ENCODE measurements around the gene FANCL. TPM values are rescaled to one million over a fixed set of nuclear protein-coding genes. Genes with fewer than 3 reads are reported as not detected.

The FANCL gene
- total RNA-seq, 1 donor from 2014 or later: 8.6 TPM

DNA sequence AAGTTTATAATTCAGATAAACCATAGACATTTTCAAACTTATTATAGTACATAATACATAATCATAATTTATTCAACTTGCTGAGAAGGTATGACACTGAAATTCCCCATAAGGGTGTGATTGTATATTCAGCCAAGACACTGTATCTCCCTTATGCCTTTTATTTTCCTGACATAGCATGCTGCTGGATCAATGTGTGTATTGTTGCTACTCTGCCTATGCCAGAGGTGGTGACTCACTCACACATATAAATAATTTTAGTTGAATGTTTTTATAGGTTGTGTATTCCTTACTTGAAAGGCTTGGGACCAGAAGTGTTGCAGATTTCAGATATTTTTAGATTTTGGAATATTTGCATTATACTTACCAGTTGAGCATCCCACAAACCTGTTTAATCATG lies 107.7 kb downstream of the FANCL start:
- no peak for DNase-seq (ENCODE audit: low spot score)
- Mint-ChIP-seq H3K27ac (ENCODE audit: unreplicated experiment) (no peak overlapping the region), H3K4me1 (ENCODE audit: low read depth) (peaks cover 40% of the 10 kb centered on the region), H3K27me3 (ENCODE audit: low read depth) (no peaks in the 10 kb centered on the region), H3K9me3 (ENCODE audit: low read depth) (no peaks in the 10 kb centered on the region), H3K4me3 (ENCODE audit: unreplicated experiment) (no peak overlapping the region), H3K36me3 (ENCODE audit: low read depth) (peaks cover 2% of the 10 kb centered on the region)
- TF ChIP-seq, protein P1, sequence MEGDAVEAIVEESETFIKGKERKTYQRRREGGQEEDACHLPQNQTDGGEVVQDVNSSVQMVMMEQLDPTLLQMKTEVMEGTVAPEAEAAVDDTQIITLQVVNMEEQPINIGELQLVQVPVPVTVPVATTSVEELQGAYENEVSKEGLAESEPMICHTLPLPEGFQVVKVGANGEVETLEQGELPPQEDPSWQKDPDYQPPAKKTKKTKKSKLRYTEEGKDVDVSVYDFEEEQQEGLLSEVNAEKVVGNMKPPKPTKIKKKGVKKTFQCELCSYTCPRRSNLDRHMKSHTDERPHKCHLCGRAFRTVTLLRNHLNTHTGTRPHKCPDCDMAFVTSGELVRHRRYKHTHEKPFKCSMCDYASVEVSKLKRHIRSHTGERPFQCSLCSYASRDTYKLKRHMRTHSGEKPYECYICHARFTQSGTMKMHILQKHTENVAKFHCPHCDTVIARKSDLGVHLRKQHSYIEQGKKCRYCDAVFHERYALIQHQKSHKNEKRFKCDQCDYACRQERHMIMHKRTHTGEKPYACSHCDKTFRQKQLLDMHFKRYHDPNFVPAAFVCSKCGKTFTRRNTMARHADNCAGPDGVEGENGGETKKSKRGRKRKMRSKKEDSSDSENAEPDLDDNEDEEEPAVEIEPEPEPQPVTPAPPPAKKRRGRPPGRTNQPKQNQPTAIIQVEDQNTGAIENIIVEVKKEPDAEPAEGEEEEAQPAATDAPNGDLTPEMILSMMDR (IDR thresholded peaks at IDR 0.05): no peak

DNA sequence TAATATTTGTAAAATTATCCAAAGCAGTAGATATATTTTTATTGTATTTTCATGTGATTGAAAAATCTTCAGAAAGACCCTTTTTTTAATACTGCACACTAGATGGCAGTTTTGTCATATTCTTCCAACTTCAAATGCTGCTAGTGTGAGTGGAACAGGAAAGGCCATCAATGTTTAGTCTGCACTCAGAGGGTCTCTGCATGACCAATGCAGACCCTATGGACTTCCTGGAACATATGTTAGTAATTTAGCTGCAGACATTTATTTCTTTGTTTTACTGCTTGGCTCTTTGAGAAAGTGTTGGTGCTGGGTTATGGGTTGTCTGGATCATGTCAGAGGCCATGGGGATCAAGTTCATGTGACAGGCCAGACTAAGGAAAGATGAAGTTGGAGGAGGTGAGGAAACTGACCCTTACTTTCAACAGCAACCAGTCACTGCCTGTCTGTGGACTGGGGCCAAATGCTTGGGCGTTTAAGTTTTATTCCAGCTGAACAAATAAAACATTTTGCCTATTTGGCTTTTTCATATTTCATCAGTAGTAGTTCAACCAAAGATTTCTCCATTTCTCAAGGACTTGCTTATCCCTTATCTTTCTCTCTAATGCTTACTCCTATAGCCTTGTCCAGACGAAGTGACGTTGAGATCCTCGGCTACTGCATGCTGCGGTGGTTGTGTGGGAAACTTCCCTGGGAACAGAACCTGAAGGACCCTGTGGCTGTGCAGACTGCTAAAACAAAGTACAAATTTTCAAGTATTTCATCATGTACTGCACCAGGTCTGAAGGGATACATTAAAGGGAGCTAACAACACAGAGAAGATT lies 109.7 kb downstream of the FANCL start:
- H3K27me3 Mint-ChIP-seq (ENCODE audit: low read depth): no peaks in the 10 kb centered on the region
- TF ChIP-seq, protein P1 (IDR thresholded peaks at IDR 0.05): peak; percentile 83
- H3K36me3 Mint-ChIP-seq (ENCODE audit: low read depth): peaks cover under 1% of the 10 kb centered on the region
- peaks cover 37% of the 10 kb centered on the region for H3K4me1 Mint-ChIP-seq (ENCODE audit: low read depth)
- H3K27ac Mint-ChIP-seq (ENCODE audit: unreplicated experiment): peak overlapping the region; percentile 99
- H3K9me3 Mint-ChIP-seq (ENCODE audit: low read depth): no peaks in the 10 kb centered on the region
- peak overlapping the region; percentile 11 for H3K4me3 Mint-ChIP-seq (ENCODE audit: unreplicated experiment)
- DNase-seq (ENCODE audit: low spot score): no peak

GRCh38 chr2:58130238-58130637 lies 110.9 kb downstream of the FANCL start:
- TF ChIP-seq, protein P1 (IDR thresholded peaks at IDR 0.05): no peak
- Mint-ChIP-seq H3K4me3 (ENCODE audit: unreplicated experiment) (no peak overlapping the region), H3K36me3 (ENCODE audit: low read depth) (no peaks in the 10 kb centered on the region), H3K9me3 (ENCODE audit: low read depth) (no peaks in the 10 kb centered on the region), H3K27me3 (ENCODE audit: low read depth) (no peaks in the 10 kb centered on the region), H3K4me1 (ENCODE audit: low read depth) (peaks cover 37% of the 10 kb centered on the region), H3K27ac (ENCODE audit: unreplicated experiment) (peak overlapping the region; percentile 49)
- DNase-seq (ENCODE audit: low spot score): no peak

GRCh38 chr2:58127111-58127510 lies 114.0 kb downstream of the FANCL start:
- Mint-ChIP-seq H3K27me3 (ENCODE audit: low read depth) (no peaks in the 10 kb centered on the region), H3K36me3 (ENCODE audit: low read depth) (peaks cover 7% of the 10 kb centered on the region), H3K4me3 (ENCODE audit: unreplicated experiment) (no peak overlapping the region), H3K4me1 (ENCODE audit: low read depth) (peaks cover 23% of the 10 kb centered on the region), H3K9me3 (ENCODE audit: low read depth) (no peaks in the 10 kb centered on the region), H3K27ac (ENCODE audit: unreplicated experiment) (no peak overlapping the region)
- TF ChIP-seq, protein P1 (IDR thresholded peaks at IDR 0.05): no peak
- no peak for DNase-seq (ENCODE audit: low spot score)

- no peak for DNase-seq (ENCODE audit: low spot score)
- H3K4me3 Mint-ChIP-seq (ENCODE audit: unreplicated experiment): no peak overlapping the region
- H3K27me3 Mint-ChIP-seq (ENCODE audit: low read depth): no peaks in the 10 kb centered on the region
- H3K27ac Mint-ChIP-seq (ENCODE audit: unreplicated experiment): no peak overlapping the region
- H3K4me1 Mint-ChIP-seq (ENCODE audit: low read depth): no peaks in the 10 kb centered on the region
- TF ChIP-seq, protein P1 (IDR thresholded peaks at IDR 0.05): no peak
- H3K36me3 Mint-ChIP-seq (ENCODE audit: low read depth): peaks cover 11% of the 10 kb centered on the region
- no peaks in the 10 kb centered on the region for H3K9me3 Mint-ChIP-seq (ENCODE audit: low read depth)
Observed at GRCh38 chr2:58122540-58122939, 118.6 kb downstream of the FANCL start.

Data from chondrocyte (in vitro differentiated cells).